ENCODE results near the gene TBC1D3B.

GRCh38 chr17:36197387-36197703 lies 20.9 kb upstream of the TBC1D3B start:
- TF ChIP-seq CTCF (IDR thresholded peaks at IDR 0.05; ENCODE audit: low read length) (no peak), EZH2 (IDR thresholded peaks at IDR 0.05; ENCODE audit: borderline replicate concordance, low read length) (no peak)

Data from OCI-LY1 (cell line).